K562 (cell line): ENCODE results near the gene BRINP1. TPM values are rescaled to one million over a fixed set of nuclear protein-coding genes. Genes with fewer than 3 reads are reported as not detected.

Experiments
- ATAC-seq: fragments of 200-7000 bp; cut with Tn5 transposase; 3 replicates; pipeline ENCODE4 v1.9.1; 2020; ENCODE audit warnings: moderate library complexity
- BruUV-seq: library from RNA; stranded (reverse); fragments of 400-500 nt; replicated peaks from 2 replicates; lab custom pipeline; 2021; lab: Mats Ljungman, UMichigan
- CTCF ChIA-PET: fragments of 300-600 bp; formaldehyde crosslinking; extraction: SDS; loops from one replicate; lab custom pipeline; 2021; ENCODE audit warnings: low intra/inter-chr PET ratio; lab: Yijun Ruan, JAX
- POLR2A ChIA-PET: fragments of 300-600, 350-650 bp; sonication (Branson Sonifier 250); formaldehyde crosslinking; extraction: SDS; loops from one replicate; lab custom pipeline; 2021; ENCODE audit warnings: antibody characterized with exemption, inconsistent platforms; lab: Yijun Ruan, JAX
- DNase-seq, 4 experiments: peaks; one replicate each; pipeline versions ENCODE4 v3.0.0 to v3.0.0-alpha.2; 2011 to 2018; ENCODE audit warnings: low spot score in 3 of 4, mixed read lengths in 3 of 4; ENCODE audit errors: extremely low read depth in 1 of 4
- FAIRE-seq: peaks from 2 replicates; lab custom pipeline; 2011; peaks lifted over from hg19 to GRCh38; lab: Jason Lieb, UNC
- H2AFZ ChIP-seq: 2 replicates; pipeline ENCODE4 v1.6.0; 2011; ENCODE audit warnings: low read depth, low read length, control low read depth, inconsistent platforms
- H3K27ac ChIP-seq: fragments of 200-600 bp; 3 replicates; pipeline ENCODE4 v1.8.0; 2011; ENCODE audit warnings: low read depth, mild to moderate bottlenecking, control low read depth, inconsistent platforms, low read length, moderate library complexity, mixed read lengths; ENCODE audit errors: extremely low read depth
- H3K27me3 ChIP-seq, 2 experiments: fragments of 300-600 bp in 1 of 2; 2 replicates in 1 of 2; 3 replicates in 1 of 2; pipeline versions ENCODE4 v1.6.0 to v1.8.0; 2011; ENCODE audit warnings: inconsistent platforms in 2 of 2, low read length in 2 of 2, mild to moderate bottlenecking in 1 of 2, mixed read lengths in 1 of 2, moderate library complexity in 1 of 2; ENCODE audit not compliant: control insufficient read depth in 2 of 2, insufficient read depth in 2 of 2
- H3K36me3 ChIP-seq: fragments of 300-600 bp; 3 replicates; pipeline ENCODE4 v1.8.0; 2011; ENCODE audit warnings: mild to moderate bottlenecking, low read length, inconsistent platforms; ENCODE audit not compliant: control insufficient read depth, insufficient read depth
- H3K4me1 ChIP-seq, 2 experiments: fragments of 200-600 bp in 1 of 2; replicated peaks in 1 of 2; 2 replicates in 1 of 2; 3 replicates in 1 of 2; pipeline versions ENCODE4 v1.5.1 to v1.8.0; 2011; ENCODE audit warnings: inconsistent platforms in 2 of 2, low read length in 2 of 2, mild to moderate bottlenecking in 1 of 2, mixed read lengths in 1 of 2, moderate library complexity in 1 of 2; ENCODE audit not compliant: control insufficient read depth in 2 of 2, insufficient read depth in 2 of 2
- H3K4me2 ChIP-seq: 2 replicates; pipeline ENCODE4 v1.6.1; 2011; ENCODE audit warnings: low read length, control low read depth, inconsistent platforms, mixed read lengths; ENCODE audit not compliant: insufficient read depth
- H3K4me3 ChIP-seq: fragments of 200-600 bp; sonication (generic), shearing (Covaris generic); 2 replicates; pipeline ENCODE4 v1.5.1; 2016; ENCODE audit warnings: control low read depth, inconsistent platforms
- H3K79me2 ChIP-seq: fragments of 200-600 bp; 3 replicates; pipeline ENCODE4 v1.8.0; 2011; ENCODE audit warnings: low read length, inconsistent platforms; ENCODE audit not compliant: control insufficient read depth, insufficient read depth
- H3K9ac ChIP-seq, 2 experiments: 2 replicates each; pipeline versions ENCODE4 v1.6.0 to v1.6.1; 2011; ENCODE audit warnings: low read depth in 2 of 2, low read length in 2 of 2, control low read depth in 1 of 2, inconsistent platforms in 1 of 2, mild to moderate bottlenecking in 1 of 2, mixed read lengths in 1 of 2; ENCODE audit not compliant: insufficient read depth in 1 of 2
- H3K9me1 ChIP-seq: one replicate; pipeline ENCODE4 v1.6.0; 2011; ENCODE audit warnings: inconsistent platforms, mild to moderate bottlenecking, low read length, moderate library complexity; ENCODE audit not compliant: control insufficient read depth, insufficient read depth
- H3K9me3 ChIP-seq: replicated peaks from 2 replicates; pipeline ENCODE4 v1.5.1; 2011; ENCODE audit warnings: low read depth, low read length, inconsistent platforms; ENCODE audit not compliant: control insufficient read depth, insufficient read depth
- H4K20me1 ChIP-seq: replicated peaks from 2 replicates; pipeline ENCODE4 v1.6.1; 2011; ENCODE audit warnings: low read length, inconsistent platforms, mixed read lengths; ENCODE audit not compliant: control insufficient read depth, insufficient read depth
- GABPB1 ChIP-seq: sonication (generic); formaldehyde crosslinking; IDR thresholded peaks from 2 replicates; pipeline ENCODE4 v1.8.0; 2022; ENCODE audit warnings: mild to moderate bottlenecking, missing genetic modification reagents
- SP1 ChIP-seq: sonication (generic); formaldehyde crosslinking; IDR thresholded peaks from 2 replicates; pipeline ENCODE4 v1.8.1; 2022; ENCODE audit warnings: mild to moderate bottlenecking, missing genetic modification reagents
- TOE1 ChIP-seq, 2 experiments: fragments of 450-650 bp in 1 of 2; sonication (generic) in 1 of 2; formaldehyde crosslinking in 1 of 2; IDR thresholded peaks; 2 replicates each; pipeline versions ENCODE4 v1.7.1 to v1.8.0; 2016 to 2022; ENCODE audit warnings: borderline replicate concordance in 2 of 2, mild to moderate bottlenecking in 2 of 2, antibody characterized with exemption in 1 of 2, inconsistent platforms in 1 of 2, low read depth in 1 of 2, missing genetic modification reagents in 1 of 2, moderate library complexity in 1 of 2
- UBTF ChIP-seq, 2 experiments: IDR thresholded peaks; 2 replicates each; pipeline ENCODE4 v1.6.1; 2012; ENCODE audit warnings: improper control_type of control experiment in 2 of 2, low read depth in 2 of 2, low read length in 2 of 2, borderline replicate concordance in 1 of 2
- ZBTB34 ChIP-seq: fragments of 250-450 bp; sonication (Bioruptor Pico); IDR thresholded peaks from 2 replicates; pipeline ENCODE4 v1.8.0; 2021; ENCODE audit warnings: mild to moderate bottlenecking, moderate library complexity
- ZNF282 ChIP-seq: sonication (generic); formaldehyde crosslinking; IDR thresholded peaks from 2 replicates; pipeline ENCODE4 v1.8.1; 2023; ENCODE audit warnings: missing genetic modification reagents
- ZNF449 ChIP-seq: fragments of 250-450 bp; sonication (Bioruptor Pico); IDR thresholded peaks from 2 replicates; pipeline ENCODE4 v1.8.0; 2022; ENCODE audit warnings: moderate library complexity, mild to moderate bottlenecking, inconsistent platforms
- ZNF583 ChIP-seq: fragments of 250-450 bp; sonication (Bioruptor Pico); IDR thresholded peaks from 2 replicates; pipeline ENCODE4 v1.4.0; 2020
- ZNF609 ChIP-seq: sonication (generic); formaldehyde crosslinking; IDR thresholded peaks from 2 replicates; pipeline ENCODE4 v1.8.1; 2023; ENCODE audit warnings: missing genetic modification reagents, mild to moderate bottlenecking, borderline replicate concordance
- ZNF668 ChIP-seq: fragments of 250-450 bp; sonication (Bioruptor Pico); IDR thresholded peaks from 2 replicates; pipeline ENCODE4 v1.8.0; 2022; ENCODE audit warnings: mild to moderate bottlenecking, inconsistent platforms
- WGBS: fragments of 100-300 bp; shearing (Covaris generic); methylation state at CpG from one replicate; pipeline ENCODE4 v1.1.6; 2016; ENCODE audit warnings: low coverage, mixed read lengths; ENCODE audit not compliant: insufficient coverage; ENCODE audit errors: missing lambda C conversion rate; 5-methylcytosine and 5-hydroxymethylcytosine counted together
- in situ Hi-C: fragments of 300-500 bp; cut with MboI; formaldehyde crosslinking; loops from 4 replicates; pipeline ENCODE4 v1.15.0; 2018; ENCODE audit warnings: inconsistent platforms, mixed read lengths
- intact Hi-C: fragments of 100-400 bp; cut with micrococcal nuclease; formaldehyde crosslinking; loops from 2 replicates; pipeline ENCODE4 v1.14.2; 2022
- polyA plus RNA-seq, 8 experiments: library from polyadenylated mRNA; depleted of rRNA in 4 of 8; stranded (reverse) in 5 of 8; unstranded in 3 of 8; fragments of >200 nt; fragmentation: Nextera tagmentation in 2 of 8; fragmentation: Illumina TruSeq in 1 of 8; extraction: Ambion mirVana in 2 of 8; extraction: Trizol in 1 of 8; gene quantifications; 2 replicates each; pipeline versions ENCODE4 v1.2.1 to v1.2.3, GENCODE V29; 2011 to 2014; ENCODE audit warnings: inconsistent platforms in 1 of 8, missing spikeins in 1 of 8
- total RNA-seq, 7 experiments: library from RNA; depleted of rRNA in 6 of 7; stranded (reverse); fragments of >200 nt in 6 of 7; fragmentation: Illumina TruSeq in 2 of 7; extraction: Trizol in 2 of 7; gene quantifications; 2 replicates each; pipeline versions ENCODE4 v1.2.1 to v1.2.3, GENCODE V29; 2011 to 2021; ENCODE audit warnings: low replicate concordance in 1 of 7

Gene BRINP1
- total and polyA plus RNA-seq, 9 of the 15 experiments (the other 6 are each of a cell fraction or from before 2014, with no cell fraction given): not detected

GRCh38 chr9:119280740-119281485 is 88.3 kb downstream of the BRINP1 start:
- H3K9me1 ChIP-seq: no peaks in the 10 kb centered on the region
- no peaks in the 10 kb centered on the region for H4K20me1 ChIP-seq
- ATAC-seq (no peak), FAIRE-seq (no peak), DNase-seq (no peak)
- H3K79me2 ChIP-seq: no peaks in the 10 kb centered on the region
- no peaks in the 10 kb centered on the region for H3K36me3 ChIP-seq
- in situ Hi-C loops (no loop called here), intact Hi-C loops (loop anchor here (10.0 kb wide), 1 partner anchor 1636 kb away; no protein-coding TSS in a partner anchor)
- no peak overlapping the region for H3K4me3 ChIP-seq
- H3K4me1 ChIP-seq: no peaks in the 10 kb centered on the region
- CTCF ChIA-PET: no interaction called here
- H3K4me2 ChIP-seq: no peak overlapping the region
- no peaks in the 10 kb centered on the region for H3K27me3 ChIP-seq
- no peak overlapping the region for H2AFZ ChIP-seq
- POLR2A ChIA-PET: no interaction called here
- BruUV-seq: no TSS peak
- H3K27ac ChIP-seq: no peak overlapping the region
- 0 out of 2 replicates have a peak, but pooled peaks cover 2% of the 10 kb centered on the region for H3K9me3 ChIP-seq
- H3K9ac ChIP-seq: no peak overlapping the region
- WGBS: 0% methylated on average over 1 of the region's 1 CpG
- TF ChIP-seq ZBTB34 (CRISPR knock-in tag) (no peak), ZNF449 (CRISPR knock-in tag) (no peak), ZNF609 (CRISPR knock-in tag) (no peak), SP1 (CRISPR knock-in tag) (no peak), ZNF583 (CRISPR knock-in tag) (no peak), GABPB1 (CRISPR knock-in tag) (no peak), ZNF668 (no peak), TOE1 (IDR thresholded peaks at IDR 0.05; ENCODE audit: borderline replicate concordance) (no peak), TOE1 (CRISPR knock-in tag; IDR thresholded peaks at IDR 0.05; ENCODE audit: borderline replicate concordance, low read depth) (no peak), ZNF282 (CRISPR knock-in tag) (no peak), UBTF (IDR thresholded peaks at IDR 0.05; ENCODE audit: borderline replicate concordance in 1 of 2, low read depth in 2 of 2, low read length in 2 of 2) (no peak)
